ENCODE measurements around the gene UBAP2L.

UBAP2L gene

GRCh38 chr1:154239491-154239890, 18.7 kb downstream of the UBAP2L start:
- ATAC-seq = no peak
- TF ChIP-seq SNAI2 (CRISPR knock-in tag; IDR thresholded peaks at IDR 0.05) = no peak
- TF ChIP-seq ESRRG (CRISPR knock-in tag; IDR thresholded peaks at IDR 0.05) = no peak
- no peak for TF ChIP-seq OSR1 (CRISPR knock-in tag; IDR thresholded peaks at IDR 0.05)
- TF ChIP-seq ZFP3 (CRISPR knock-in tag; IDR thresholded peaks at IDR 0.05) = no peak
- no peak for TF ChIP-seq POU6F1 (CRISPR knock-in tag; IDR thresholded peaks at IDR 0.05; ENCODE audit: borderline replicate concordance, low read depth)
- no peak for TF ChIP-seq ZNF565 (CRISPR knock-in tag; conservative IDR thresholded peaks at IDR 0.05; ENCODE audit: low read depth)
- TF ChIP-seq TOX (CRISPR knock-in tag; IDR thresholded peaks at IDR 0.05; ENCODE audit: borderline replicate concordance) = no peak
- TF ChIP-seq CSRNP3 (CRISPR knock-in tag; IDR thresholded peaks at IDR 0.05) = no peak
- no peak for TF ChIP-seq ZC3H10 (CRISPR knock-in tag; IDR thresholded peaks at IDR 0.05)

DNA sequence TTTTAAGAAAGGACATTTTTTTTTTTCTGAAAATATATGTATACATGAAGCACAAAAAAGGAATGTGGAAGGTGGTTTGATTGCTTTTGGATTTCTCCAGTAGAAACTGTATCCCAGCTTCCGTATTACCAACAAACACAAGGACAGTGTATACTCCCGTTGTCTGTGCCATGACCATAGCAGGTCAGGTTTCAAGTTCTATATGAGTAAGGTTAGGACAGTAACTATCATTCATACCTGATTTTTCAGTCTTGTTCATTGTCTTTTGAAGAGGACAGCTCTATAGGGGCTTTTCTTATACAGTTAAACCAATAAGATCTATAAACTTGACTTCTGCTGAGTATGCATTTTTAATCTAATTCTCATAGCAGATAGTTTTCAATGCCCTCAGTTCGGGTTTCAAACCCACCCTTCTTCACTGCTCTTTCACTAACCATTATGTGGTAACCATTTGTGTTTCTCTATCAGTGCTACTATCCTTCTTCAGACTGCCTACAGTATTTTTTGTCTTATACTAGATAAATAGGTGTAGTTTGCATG, 19.6 kb downstream of the UBAP2L start:
- no peak for ATAC-seq
- TF ChIP-seq ZNF8 (CRISPR knock-in tag; IDR thresholded peaks at IDR 0.05) = no peak
- TF ChIP-seq ISL1 (CRISPR knock-in tag; IDR thresholded peaks at IDR 0.05) = no peak
- TF ChIP-seq, protein P1, sequence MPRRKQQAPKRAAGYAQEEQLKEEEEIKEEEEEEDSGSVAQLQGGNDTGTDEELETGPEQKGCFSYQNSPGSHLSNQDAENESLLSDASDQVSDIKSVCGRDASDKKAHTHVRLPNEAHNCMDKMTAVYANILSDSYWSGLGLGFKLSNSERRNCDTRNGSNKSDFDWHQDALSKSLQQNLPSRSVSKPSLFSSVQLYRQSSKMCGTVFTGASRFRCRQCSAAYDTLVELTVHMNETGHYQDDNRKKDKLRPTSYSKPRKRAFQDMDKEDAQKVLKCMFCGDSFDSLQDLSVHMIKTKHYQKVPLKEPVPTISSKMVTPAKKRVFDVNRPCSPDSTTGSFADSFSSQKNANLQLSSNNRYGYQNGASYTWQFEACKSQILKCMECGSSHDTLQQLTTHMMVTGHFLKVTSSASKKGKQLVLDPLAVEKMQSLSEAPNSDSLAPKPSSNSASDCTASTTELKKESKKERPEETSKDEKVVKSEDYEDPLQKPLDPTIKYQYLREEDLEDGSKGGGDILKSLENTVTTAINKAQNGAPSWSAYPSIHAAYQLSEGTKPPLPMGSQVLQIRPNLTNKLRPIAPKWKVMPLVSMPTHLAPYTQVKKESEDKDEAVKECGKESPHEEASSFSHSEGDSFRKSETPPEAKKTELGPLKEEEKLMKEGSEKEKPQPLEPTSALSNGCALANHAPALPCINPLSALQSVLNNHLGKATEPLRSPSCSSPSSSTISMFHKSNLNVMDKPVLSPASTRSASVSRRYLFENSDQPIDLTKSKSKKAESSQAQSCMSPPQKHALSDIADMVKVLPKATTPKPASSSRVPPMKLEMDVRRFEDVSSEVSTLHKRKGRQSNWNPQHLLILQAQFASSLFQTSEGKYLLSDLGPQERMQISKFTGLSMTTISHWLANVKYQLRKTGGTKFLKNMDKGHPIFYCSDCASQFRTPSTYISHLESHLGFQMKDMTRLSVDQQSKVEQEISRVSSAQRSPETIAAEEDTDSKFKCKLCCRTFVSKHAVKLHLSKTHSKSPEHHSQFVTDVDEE (CRISPR knock-in tag; IDR thresholded peaks at IDR 0.05) = no peak
- TF ChIP-seq ESRRG (CRISPR knock-in tag; IDR thresholded peaks at IDR 0.05) = no peak
- no peak for TF ChIP-seq ZC3H10 (CRISPR knock-in tag; IDR thresholded peaks at IDR 0.05)
- no peak for TF ChIP-seq RARB (CRISPR knock-in tag; IDR thresholded peaks at IDR 0.05)
- TF ChIP-seq SNAI2 (CRISPR knock-in tag; IDR thresholded peaks at IDR 0.05) = no peak
- TF ChIP-seq ZNF70 (CRISPR knock-in tag; IDR thresholded peaks at IDR 0.05) = no peak
- no peak for TF ChIP-seq POU6F1 (CRISPR knock-in tag; IDR thresholded peaks at IDR 0.05; ENCODE audit: borderline replicate concordance, low read depth)
- TF ChIP-seq ZNF565 (CRISPR knock-in tag; conservative IDR thresholded peaks at IDR 0.05; ENCODE audit: low read depth) = no peak

DNA sequence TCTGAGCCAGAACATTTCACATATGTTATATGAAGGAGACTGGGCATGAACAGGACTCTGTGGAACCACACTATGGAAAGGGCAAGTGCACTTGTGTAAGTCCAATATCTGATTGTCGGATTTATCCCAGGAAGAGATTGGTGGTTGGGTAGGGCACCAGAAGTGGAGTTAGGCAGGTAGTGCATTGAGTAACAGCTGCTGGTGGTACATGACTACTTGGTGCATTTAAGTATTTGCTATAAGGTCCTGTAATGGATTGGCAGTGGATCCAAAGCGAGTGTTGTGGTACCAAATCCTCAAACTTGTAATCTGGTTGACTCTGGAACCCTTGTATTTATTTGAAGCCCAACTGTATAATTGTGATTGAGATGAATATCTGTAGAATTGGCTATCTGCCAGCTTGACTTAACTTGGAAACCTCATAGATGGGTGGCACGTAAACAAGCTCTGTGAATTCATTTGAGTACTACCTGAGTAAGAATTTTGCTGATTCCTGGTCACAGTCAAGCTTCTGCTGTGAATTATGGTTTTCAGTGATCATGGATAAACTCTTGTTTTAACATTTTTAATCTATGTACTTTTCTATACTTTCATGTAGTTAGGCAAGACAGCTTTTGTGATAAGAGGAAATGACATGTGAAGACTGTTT, 21.1 kb downstream of the UBAP2L start:
- no peak for TF ChIP-seq ISL1 (CRISPR knock-in tag; IDR thresholded peaks at IDR 0.05)
- no peak for TF ChIP-seq GLIS3 (CRISPR knock-in tag; IDR thresholded peaks at IDR 0.05)
- TF ChIP-seq ZFP3 (CRISPR knock-in tag; IDR thresholded peaks at IDR 0.05) = no peak
- TF ChIP-seq ZNF70 (CRISPR knock-in tag; IDR thresholded peaks at IDR 0.05) = no peak
- TF ChIP-seq ZC3H10 (CRISPR knock-in tag; IDR thresholded peaks at IDR 0.05) = no peak
- no peak for TF ChIP-seq CSRNP3 (CRISPR knock-in tag; IDR thresholded peaks at IDR 0.05)
- TF ChIP-seq OSR1 (CRISPR knock-in tag; IDR thresholded peaks at IDR 0.05) = no peak
- TF ChIP-seq POU6F1 (CRISPR knock-in tag; IDR thresholded peaks at IDR 0.05; ENCODE audit: borderline replicate concordance, low read depth) = no peak
- no peak for TF ChIP-seq ZFP30 (CRISPR knock-in tag; IDR thresholded peaks at IDR 0.05)
- no peak for TF ChIP-seq TOX (CRISPR knock-in tag; IDR thresholded peaks at IDR 0.05; ENCODE audit: borderline replicate concordance)
- TF ChIP-seq, protein P2, sequence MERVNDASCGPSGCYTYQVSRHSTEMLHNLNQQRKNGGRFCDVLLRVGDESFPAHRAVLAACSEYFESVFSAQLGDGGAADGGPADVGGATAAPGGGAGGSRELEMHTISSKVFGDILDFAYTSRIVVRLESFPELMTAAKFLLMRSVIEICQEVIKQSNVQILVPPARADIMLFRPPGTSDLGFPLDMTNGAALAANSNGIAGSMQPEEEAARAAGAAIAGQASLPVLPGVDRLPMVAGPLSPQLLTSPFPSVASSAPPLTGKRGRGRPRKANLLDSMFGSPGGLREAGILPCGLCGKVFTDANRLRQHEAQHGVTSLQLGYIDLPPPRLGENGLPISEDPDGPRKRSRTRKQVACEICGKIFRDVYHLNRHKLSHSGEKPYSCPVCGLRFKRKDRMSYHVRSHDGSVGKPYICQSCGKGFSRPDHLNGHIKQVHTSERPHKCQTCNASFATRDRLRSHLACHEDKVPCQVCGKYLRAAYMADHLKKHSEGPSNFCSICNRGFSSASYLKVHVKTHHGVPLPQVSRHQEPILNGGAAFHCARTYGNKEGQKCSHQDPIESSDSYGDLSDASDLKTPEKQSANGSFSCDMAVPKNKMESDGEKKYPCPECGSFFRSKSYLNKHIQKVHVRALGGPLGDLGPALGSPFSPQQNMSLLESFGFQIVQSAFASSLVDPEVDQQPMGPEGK (CRISPR knock-in tag; IDR thresholded peaks at IDR 0.05; ENCODE audit: borderline replicate concordance) = no peak
- TF ChIP-seq, protein P3, sequence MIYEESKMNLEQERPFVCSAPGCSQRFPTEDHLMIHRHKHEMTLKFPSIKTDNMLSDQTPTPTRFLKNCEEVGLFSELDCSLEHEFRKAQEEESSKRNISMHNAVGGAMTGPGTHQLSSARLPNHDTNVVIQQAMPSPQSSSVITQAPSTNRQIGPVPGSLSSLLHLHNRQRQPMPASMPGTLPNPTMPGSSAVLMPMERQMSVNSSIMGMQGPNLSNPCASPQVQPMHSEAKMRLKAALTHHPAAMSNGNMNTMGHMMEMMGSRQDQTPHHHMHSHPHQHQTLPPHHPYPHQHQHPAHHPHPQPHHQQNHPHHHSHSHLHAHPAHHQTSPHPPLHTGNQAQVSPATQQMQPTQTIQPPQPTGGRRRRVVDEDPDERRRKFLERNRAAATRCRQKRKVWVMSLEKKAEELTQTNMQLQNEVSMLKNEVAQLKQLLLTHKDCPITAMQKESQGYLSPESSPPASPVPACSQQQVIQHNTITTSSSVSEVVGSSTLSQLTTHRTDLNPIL (CRISPR knock-in tag; IDR thresholded peaks at IDR 0.05; ENCODE audit: low read depth) = no peak
- no peak for TF ChIP-seq ZNF565 (CRISPR knock-in tag; conservative IDR thresholded peaks at IDR 0.05; ENCODE audit: low read depth)
- TF ChIP-seq CSDC2 (CRISPR knock-in tag; IDR thresholded peaks at IDR 0.05) = no peak
- no peak for TF ChIP-seq RARB (CRISPR knock-in tag; IDR thresholded peaks at IDR 0.05)
- no peak for TF ChIP-seq ARNTL (CRISPR knock-in tag; IDR thresholded peaks at IDR 0.05; ENCODE audit: borderline replicate concordance, low read depth)
- TF ChIP-seq BACH2 (CRISPR knock-in tag; IDR thresholded peaks at IDR 0.05; ENCODE audit: borderline replicate concordance) = no peak
- no peak for ATAC-seq
